HepG2 (cell line): ENCODE results near the gene KCTD13. TPM values are rescaled to one million over a fixed set of nuclear protein-coding genes. Genes with fewer than 3 reads are reported as not detected.

Source experiments
- ATAC-seq: fragments of 200-7000 bp; cut with Tn5 transposase; 3 replicates; pipeline ENCODE4 v1.9.1; 2020; ENCODE audit warnings: mild to moderate bottlenecking, moderate library complexity
- BruUV-seq: library from RNA; stranded (reverse); fragments of 400-500 nt; replicated peaks from 2 replicates; lab custom pipeline; 2021; lab: Mats Ljungman, UMichigan
- CTCF ChIA-PET: fragments of 300-600 bp; formaldehyde crosslinking; extraction: SDS; loops from one replicate; lab custom pipeline; 2021; ENCODE audit warnings: low total read pairs, inconsistent platforms, low intra/inter-chr PET ratio; lab: Yijun Ruan, JAX
- POLR2A ChIA-PET: fragments of 350-600 bp; sonication (Branson Sonifier 250); formaldehyde crosslinking; loops from one replicate; lab custom pipeline; 2020; ENCODE audit warnings: antibody characterized with exemption, inconsistent platforms; lab: Yijun Ruan, JAX
- DNase-seq: peaks from one replicate; pipeline ENCODE4 v3.0.0-alpha.2; 2015; ENCODE audit warnings: low spot score
- FAIRE-seq: peaks from 3 replicates; lab custom pipeline; 2011; peaks lifted over from hg19 to GRCh38; lab: Jason Lieb, UNC
- H2AFZ ChIP-seq: one replicate; pipeline ENCODE4 v1.6.1; 2011; ENCODE audit warnings: low read length, inconsistent platforms
- H3K27ac ChIP-seq: fragments of 300-600 bp; 3 replicates; pipeline ENCODE4 v1.8.0; 2011; ENCODE audit warnings: mixed run types, mild to moderate bottlenecking, mixed read lengths, low read length, inconsistent platforms; ENCODE audit not compliant: insufficient read depth; ENCODE audit errors: extremely low read length
- H3K27me3 ChIP-seq, 2 experiments: fragments of 200-600 bp in 1 of 2; 2 replicates in 1 of 2; 3 replicates in 1 of 2; pipeline versions ENCODE4 v1.6.0 to v1.8.0; 2011; ENCODE audit warnings: low read length in 2 of 2, mild to moderate bottlenecking in 2 of 2, moderate library complexity in 2 of 2, inconsistent platforms in 1 of 2; ENCODE audit not compliant: insufficient read depth in 2 of 2, control insufficient read depth in 1 of 2
- H3K36me3 ChIP-seq, 2 experiments: fragments of 200-600 bp in 1 of 2; replicated peaks in 1 of 2; 2 replicates in 1 of 2; 3 replicates in 1 of 2; pipeline versions ENCODE4 v1.5.1 to v1.8.0; 2011; ENCODE audit warnings: low read length in 2 of 2, inconsistent platforms in 1 of 2; ENCODE audit not compliant: insufficient read depth in 2 of 2, control insufficient read depth in 1 of 2
- H3K4me1 ChIP-seq: 2 replicates; pipeline ENCODE4 v1.5.1; 2012; ENCODE audit warnings: low read length, inconsistent platforms; ENCODE audit not compliant: insufficient read depth
- H3K4me2 ChIP-seq: 2 replicates; pipeline ENCODE4 v1.6.0; 2011; ENCODE audit warnings: low read depth, low read length, inconsistent platforms
- H3K4me3 ChIP-seq, 3 experiments: fragments of 200-600 bp in 1 of 3; sonication (generic), shearing (Covaris generic) in 1 of 3; replicated peaks in 1 of 3; 2 replicates each; pipeline ENCODE4 v1.5.1; 2011 to 2016; ENCODE audit warnings: low read length in 3 of 3, inconsistent platforms in 2 of 3, low read depth in 2 of 3, mild to moderate bottlenecking in 2 of 3, control low read depth in 1 of 3, mixed read lengths in 1 of 3; ENCODE audit not compliant: insufficient read depth in 1 of 3
- H3K79me2 ChIP-seq: one replicate; pipeline ENCODE4 v1.6.1; 2011; ENCODE audit warnings: low read length, inconsistent platforms; ENCODE audit not compliant: insufficient read depth
- H3K9ac ChIP-seq: 2 replicates; pipeline ENCODE4 v1.6.0; 2011; ENCODE audit warnings: mild to moderate bottlenecking, low read depth, low read length, inconsistent platforms; ENCODE audit not compliant: insufficient read depth
- H3K9me3 ChIP-seq: 2 replicates; pipeline ENCODE4 v1.5.1; 2012; ENCODE audit warnings: mild to moderate bottlenecking, low read length
- H4K20me1 ChIP-seq: 2 replicates; pipeline ENCODE4 v1.6.0; 2011; ENCODE audit warnings: inconsistent platforms, mild to moderate bottlenecking, low read length, moderate library complexity; ENCODE audit not compliant: insufficient read depth
- AGO2 ChIP-seq: fragments of 200-400 bp; formaldehyde crosslinking; optimal IDR thresholded peaks from 2 replicates; pipeline ENCODE3; 2017; ENCODE audit warnings: mild to moderate bottlenecking, low read depth, low read length, moderate library complexity
- MTA1 ChIP-seq: sonication (generic); formaldehyde crosslinking; IDR thresholded peaks from 2 replicates; pipeline ENCODE4 v1.4.0; 2020; ENCODE audit warnings: missing genetic modification reagents, mild to moderate bottlenecking, borderline replicate concordance
- MXD3 ChIP-seq: IDR thresholded peaks from 2 replicates; pipeline ENCODE4 v1.6.1; 2016; ENCODE audit warnings: mild to moderate bottlenecking, missing biosample characterization, missing genetic modification reagents
- NR2C2 ChIP-seq: sonication (generic); formaldehyde crosslinking; IDR thresholded peaks from 2 replicates; pipeline ENCODE4 v1.4.0; 2020; ENCODE audit warnings: missing genetic modification reagents, mild to moderate bottlenecking, moderate library complexity, borderline replicate concordance
- ZIK1 ChIP-seq: sonication (generic); formaldehyde crosslinking; IDR thresholded peaks from 2 replicates; pipeline ENCODE4 v1.5.0; 2020; ENCODE audit warnings: mild to moderate bottlenecking, low read depth, missing genetic modification reagents, borderline replicate concordance
- ZNF263 ChIP-seq: sonication (generic); formaldehyde crosslinking; IDR thresholded peaks from 2 replicates; pipeline ENCODE4 v1.4.0; 2020; ENCODE audit warnings: missing genetic modification reagents
- ZNF280B ChIP-seq: sonication (generic); formaldehyde crosslinking; IDR thresholded peaks from 2 replicates; pipeline ENCODE4 v1.5.0; 2020; ENCODE audit warnings: missing genetic modification reagents, mild to moderate bottlenecking, borderline replicate concordance
- ZNF430 ChIP-seq: sonication (generic); formaldehyde crosslinking; IDR thresholded peaks from 2 replicates; pipeline ENCODE4 v1.9.0; 2021; ENCODE audit warnings: mild to moderate bottlenecking, missing genetic modification reagents
- ZNF552 ChIP-seq: sonication (generic); formaldehyde crosslinking; IDR thresholded peaks from 2 replicates; pipeline ENCODE4 v1.9.0; 2022; ENCODE audit warnings: missing genetic modification reagents, mild to moderate bottlenecking, borderline replicate concordance
- WGBS: methylation state at CpG from one replicate; pipeline ENCODE4 v1.1.6; 2017; ENCODE audit warnings: low lambda C conversion rate; 5-methylcytosine and 5-hydroxymethylcytosine counted together
- in situ Hi-C: cut with HindIII; loops from 2 replicates; pipeline ENCODE4 v1.10.0; 2017; ENCODE audit warnings: low pct_unique_long_range_greater_than_20kb; ENCODE audit not compliant: extremely low pct_ligation_motif_present
- intact Hi-C: fragments of 100-400 bp; cut with micrococcal nuclease; formaldehyde crosslinking; loops from one replicate; pipeline ENCODE4 v1.10.0; 2022; ENCODE audit not compliant: unreplicated experiment
- polyA plus RNA-seq, 8 experiments: library from polyadenylated mRNA; depleted of rRNA in 3 of 8; stranded (reverse) in 7 of 8; unstranded in 1 of 8; fragments of >200 nt; fragmentation: Illumina TruSeq in 4 of 8; extraction: Trizol in 4 of 8; gene quantifications; 2 replicates each; pipeline versions ENCODE4 v1.2.1 to v1.2.3, GENCODE V29; 2011 to 2016; ENCODE audit warnings: low read depth in 4 of 8, missing spikeins in 1 of 8, mixed read lengths in 1 of 8; ENCODE audit not compliant: insufficient read depth in 1 of 8
- total RNA-seq, 5 experiments: library from RNA; depleted of rRNA; stranded (reverse); fragments of >200 nt; fragmentation: Illumina TruSeq; extraction: Trizol; gene quantifications; 2 replicates each; pipeline ENCODE4 v1.2.3, GENCODE V29; 2016; ENCODE audit warnings: low read depth in 1 of 5
- TF ChIP-seq, protein P1 (sequence below): sonication (generic); formaldehyde crosslinking; IDR thresholded peaks from 2 replicates; pipeline ENCODE4 v1.4.0; 2020; ENCODE audit warnings: mild to moderate bottlenecking, missing genetic modification reagents, borderline replicate concordance

The KCTD13 gene
- total and polyA plus RNA-seq, 2 of the 13 experiments (the other 11 are each of a cell fraction or from before 2014, with no cell fraction given): 6.3 to 14.7 TPM

- peak; percentile 19 for ATAC-seq
- CTCF ChIA-PET: no interaction called here
- Histone ChIP-seq H3K27ac (no peak overlapping the region), H3K9ac (no peak overlapping the region), H3K27me3 (no peaks in the 10 kb centered on the region), H3K4me2 (no peak overlapping the region), H3K4me3 (no peak overlapping the region), H3K79me2 (no peaks in the 10 kb centered on the region), H3K9me3 (no peaks in the 10 kb centered on the region), H3K36me3 (no peaks in the 10 kb centered on the region; a peak in 2 of 5 replicates), H4K20me1 (no peaks in the 10 kb centered on the region), H3K4me1 (peaks cover 19% of the 10 kb centered on the region), H2AFZ (no peak overlapping the region)
- TF ChIP-seq ZNF280B (CRISPR knock-in tag) (peak; percentile 35; the same call in 1 of the 2 replicates), ZNF552 (CRISPR knock-in tag) (0 out of 2 replicates have a peak, but pooled peaks have one; percentile 32), NR2C2 (no peak), AGO2 (peak; percentile 93)
- in situ Hi-C loops: no loop called here
- DNase-seq: no peak
- BruUV-seq: no TSS peak
- intact Hi-C loops: no loop called here
- 94% methylated on average over 10 of the region's 11 CpGs for WGBS
- FAIRE-seq: no peak
- POLR2A ChIA-PET: interaction anchor here (1.3 to 6.2 kb wide), 2 partner anchors 11 to 14 kb away, joined by 7 to 49 read pairs; partner anchors contain the start of genes ASPHD1, KCTD13 and SEZ6L2
Observed at GRCh38 chr16:29912087-29912486, 13.9 kb downstream of the KCTD13 start.

- ATAC-seq: peak; percentile 27
- CTCF ChIA-PET: no interaction called here
- Histone ChIP-seq H4K20me1 (no peaks in the 10 kb centered on the region), H3K9me3 (no peaks in the 10 kb centered on the region), H3K27ac (no peak overlapping the region), H2AFZ (no peak overlapping the region), H3K27me3 (no peaks in the 10 kb centered on the region), H3K79me2 (no peaks in the 10 kb centered on the region), H3K4me1 (peaks cover 19% of the 10 kb centered on the region), H3K9ac (no peak overlapping the region), H3K4me2 (no peak overlapping the region), H3K4me3 (no peak overlapping the region), H3K36me3 (no peaks in the 10 kb centered on the region; a peak in 2 of 5 replicates)
- FAIRE-seq: no peak
- BruUV-seq: no TSS peak
- intact Hi-C loops (no loop called here), in situ Hi-C loops (no loop called here)
- POLR2A ChIA-PET: interaction anchor here (0.6 to 6.2 kb wide), 4 partner anchors 11 to 83 kb away, joined by 3 to 49 read pairs (median 6); partner anchors contain the start of genes ASPHD1, KCTD13, SEZ6L2 and TAOK2
- WGBS: 94% methylated on average over 14 of the region's 15 CpGs
- DNase-seq: no peak
- TF ChIP-seq ZNF263 (CRISPR knock-in tag): 0 out of 2 replicates have a peak, but pooled peaks have one; percentile 6
- TF ChIP-seq ZNF430 (CRISPR knock-in tag): no peak
- TF ChIP-seq, protein P1, sequence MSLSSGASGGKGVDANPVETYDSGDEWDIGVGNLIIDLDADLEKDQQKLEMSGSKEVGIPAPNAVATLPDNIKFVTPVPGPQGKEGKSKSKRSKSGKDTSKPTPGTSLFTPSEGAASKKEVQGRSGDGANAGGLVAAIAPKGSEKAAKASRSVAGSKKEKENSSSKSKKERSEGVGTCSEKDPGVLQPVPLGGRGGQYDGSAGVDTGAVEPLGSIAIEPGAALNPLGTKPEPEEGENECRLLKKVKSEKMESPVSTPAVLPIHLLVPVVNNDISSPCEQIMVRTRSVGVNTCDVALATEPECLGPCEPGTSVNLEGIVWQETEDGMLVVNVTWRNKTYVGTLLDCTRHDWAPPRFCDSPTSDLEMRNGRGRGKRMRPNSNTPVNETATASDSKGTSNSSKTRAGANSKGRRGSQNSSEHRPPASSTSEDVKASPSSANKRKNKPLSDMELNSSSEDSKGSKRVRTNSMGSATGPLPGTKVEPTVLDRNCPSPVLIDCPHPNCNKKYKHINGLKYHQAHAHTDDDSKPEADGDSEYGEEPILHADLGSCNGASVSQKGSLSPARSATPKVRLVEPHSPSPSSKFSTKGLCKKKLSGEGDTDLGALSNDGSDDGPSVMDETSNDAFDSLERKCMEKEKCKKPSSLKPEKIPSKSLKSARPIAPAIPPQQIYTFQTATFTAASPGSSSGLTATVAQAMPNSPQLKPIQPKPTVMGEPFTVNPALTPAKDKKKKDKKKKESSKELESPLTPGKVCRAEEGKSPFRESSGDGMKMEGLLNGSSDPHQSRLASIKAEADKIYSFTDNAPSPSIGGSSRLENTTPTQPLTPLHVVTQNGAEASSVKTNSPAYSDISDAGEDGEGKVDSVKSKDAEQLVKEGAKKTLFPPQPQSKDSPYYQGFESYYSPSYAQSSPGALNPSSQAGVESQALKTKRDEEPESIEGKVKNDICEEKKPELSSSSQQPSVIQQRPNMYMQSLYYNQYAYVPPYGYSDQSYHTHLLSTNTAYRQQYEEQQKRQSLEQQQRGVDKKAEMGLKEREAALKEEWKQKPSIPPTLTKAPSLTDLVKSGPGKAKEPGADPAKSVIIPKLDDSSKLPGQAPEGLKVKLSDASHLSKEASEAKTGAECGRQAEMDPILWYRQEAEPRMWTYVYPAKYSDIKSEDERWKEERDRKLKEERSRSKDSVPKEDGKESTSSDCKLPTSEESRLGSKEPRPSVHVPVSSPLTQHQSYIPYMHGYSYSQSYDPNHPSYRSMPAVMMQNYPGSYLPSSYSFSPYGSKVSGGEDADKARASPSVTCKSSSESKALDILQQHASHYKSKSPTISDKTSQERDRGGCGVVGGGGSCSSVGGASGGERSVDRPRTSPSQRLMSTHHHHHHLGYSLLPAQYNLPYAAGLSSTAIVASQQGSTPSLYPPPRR: no peak
- TF ChIP-seq MXD3 (CRISPR knock-in tag): 0 out of 2 replicates have a peak, but pooled peaks have one; percentile 1
- TF ChIP-seq ZIK1 (CRISPR knock-in tag): no peak
- peak; percentile 37; the same call in 1 of the 2 replicates for TF ChIP-seq MTA1 (CRISPR knock-in tag)
Observed at GRCh38 chr16:29911676-29912010, 14.4 kb downstream of the KCTD13 start.
